ENCODE data around the gene ANK2. TPM values are rescaled to one million over a fixed set of nuclear protein-coding genes. Genes with fewer than 3 reads are reported as not detected.

The ANK2 gene
- 0.69 to 1.6 TPM (median 0.75 TPM) in 5 replicates for total RNA-seq (2022; extraction: Qiagen RNA extraction)

GRCh38 chr4:113049421-113050370 lies at the start of gene ANK2:
ANK2 (plus strand) TSS chr4:113049653; CDS start chr4:113049729, 76 bp downstream.

All from A549 treated with CORT108297 at 1 μM for 4 hours (cell line).